Activated CD8-positive, alpha-beta memory T cell treated with anti-CD3 and anti-CD28 coated beads, Interleukin-2, amount 50 U/mL, for 24 hours (primary cell): ENCODE data around the gene TAS2R13.

Experiments
- DNase-seq: peaks from one replicate; pipeline ENCODE4 v3.0.0-alpha.2; 2020; ENCODE audit errors: extremely low read depth

TAS2R13 gene

GRCh38 chr12:10867381-10867780 lies 42.0 kb downstream of the TAS2R13 start:
- no peak for DNase-seq

- DNase-seq: no peak
These were observed 45.7 kb downstream of the TAS2R13 start for GRCh38 chr12:10863512-10864218.

GRCh38 chr12:10861366-10861765 lies 48.0 kb downstream of the TAS2R13 start:
- no peak for DNase-seq
